Dedifferentiated amniotic fluid mesenchymal stem cell (primary cell): Measurements from ENCODE around the gene HYAL1.
A peak's percentile ranks its signal among the peaks of the same experiment; 100 is the strongest.
"Not testable (repeated sequence)": the region's sequence is repeated elsewhere in the genome, so short reads cannot be mapped to it uniquely, and the experiment has no call there.

ENCODE experiments used
- DNase-seq: peaks from one replicate; pipeline ENCODE4 v3.0.0-alpha.2; 2016; ENCODE audit errors: extremely low spot score

Gene HYAL1

DNA sequence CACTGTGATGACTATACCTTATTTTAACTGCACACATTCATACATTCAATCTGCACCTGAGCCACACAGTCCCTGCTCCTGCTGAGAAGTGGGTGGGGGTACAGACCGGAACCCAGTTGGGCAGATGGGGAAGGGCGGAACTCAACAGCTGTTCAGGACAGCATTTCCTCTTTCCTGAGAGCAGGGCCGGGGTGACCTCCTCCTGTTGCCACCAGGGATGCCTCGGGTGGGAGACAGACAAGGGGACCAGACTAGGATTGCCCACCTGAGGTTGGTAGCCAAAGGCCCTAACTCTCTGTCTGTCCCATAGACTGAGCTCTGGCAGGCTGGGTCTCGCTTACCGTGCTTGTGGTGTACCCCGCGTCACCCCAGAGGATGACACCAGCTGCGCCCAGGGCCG is 15.2 kb upstream of the HYAL1 start:
- no peak for DNase-seq

GRCh38 chr3:50318163-50318562 is 14.8 kb upstream of the HYAL1 start:
- DNase-seq = no peak

DNA sequence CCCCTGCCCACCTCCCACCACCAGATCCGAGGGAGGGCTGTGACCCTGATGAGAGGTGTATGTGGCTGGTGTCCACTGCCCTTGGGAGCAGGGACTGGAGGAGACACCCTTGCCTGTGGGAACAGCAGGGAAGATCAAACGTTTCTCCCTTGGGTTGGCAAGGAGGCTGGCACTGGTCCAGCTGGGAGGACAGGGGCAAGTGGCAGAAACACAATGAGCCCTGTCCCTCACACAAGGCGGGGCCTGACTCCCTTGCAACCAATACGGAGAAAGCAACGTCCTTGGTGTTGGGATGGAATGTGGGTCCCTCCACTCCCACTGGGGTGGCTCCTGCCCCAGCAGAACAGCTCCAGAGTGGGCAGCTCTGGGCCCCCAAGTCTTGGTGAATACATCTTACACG is 13.9 kb upstream of the HYAL1 start:
- DNase-seq = no peak

- DNase-seq = no peak
These were observed 13.4 kb upstream of the HYAL1 start for GRCh38 chr3:50316657-50317242.

DNA sequence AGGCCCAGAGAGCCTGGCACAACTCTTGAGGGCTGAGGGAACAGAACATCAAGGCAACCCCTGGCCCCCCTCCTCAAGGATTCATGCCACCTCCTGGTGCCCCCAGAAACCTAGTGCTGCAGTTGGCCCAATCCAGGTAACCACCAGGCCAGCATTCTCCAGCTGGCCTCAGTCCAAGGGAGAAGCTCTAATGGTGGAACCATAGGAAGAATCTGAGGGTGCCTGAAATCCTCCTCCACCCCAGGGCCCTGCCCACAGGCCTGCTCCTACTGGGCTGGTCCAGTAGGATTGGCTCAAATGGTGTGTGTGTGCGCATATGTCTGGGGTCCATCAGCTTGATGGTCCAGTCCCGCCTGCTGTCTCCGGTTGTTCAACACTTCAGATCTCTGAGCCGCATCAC is 11.4 kb upstream of the HYAL1 start:
- no peak for DNase-seq

GRCh38 chr3:50314342-50314741 is 11.0 kb upstream of the HYAL1 start:
- no peak for DNase-seq

GRCh38 chr3:50312041-50312440 is 8.7 kb upstream of the HYAL1 start:
- DNase-seq = not testable (repeated sequence)

- no peak for DNase-seq
These were observed 1.2 kb upstream of the HYAL1 start for GRCh38 chr3:50304601-50305000.

- peak; percentile 7 for DNase-seq
These were observed 1.0 kb downstream of the HYAL1 start for GRCh38 chr3:50302095-50303012.

DNA sequence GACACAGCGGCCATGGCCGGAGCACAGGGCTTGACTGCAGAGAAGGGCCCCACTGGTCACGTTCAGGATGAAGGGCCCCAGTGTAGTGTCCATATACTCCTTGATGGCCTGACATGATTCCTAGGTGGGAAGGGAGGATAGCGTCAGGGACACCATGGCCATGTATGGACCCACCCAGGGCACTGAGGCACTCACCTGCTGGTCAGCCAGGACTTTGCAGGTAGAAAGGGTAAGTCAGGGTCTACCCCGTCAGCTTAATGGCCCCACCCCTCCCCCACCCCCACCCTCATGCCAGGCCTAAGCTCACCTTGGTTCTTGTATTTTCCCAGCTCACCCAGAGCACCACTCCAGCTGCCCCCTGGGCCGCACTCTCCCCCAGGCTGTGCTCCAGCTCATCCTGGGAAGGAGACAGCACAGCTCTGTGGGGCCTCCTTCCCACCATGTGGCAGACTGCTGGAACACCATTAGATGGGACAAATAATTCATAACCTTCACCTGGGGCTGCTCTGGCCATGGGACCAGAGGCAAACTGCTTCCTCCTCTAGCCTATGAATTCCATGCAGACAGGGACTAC is 2.6 kb downstream of the HYAL1 start:
- peak; percentile 8 for DNase-seq

- peak; percentile 40 for DNase-seq
These were observed 3.3 kb downstream of the HYAL1 start for GRCh38 chr3:50299929-50300680.

GRCh38 chr3:50299638-50299928 is 3.8 kb downstream of the HYAL1 start:
- DNase-seq = no peak

DNA sequence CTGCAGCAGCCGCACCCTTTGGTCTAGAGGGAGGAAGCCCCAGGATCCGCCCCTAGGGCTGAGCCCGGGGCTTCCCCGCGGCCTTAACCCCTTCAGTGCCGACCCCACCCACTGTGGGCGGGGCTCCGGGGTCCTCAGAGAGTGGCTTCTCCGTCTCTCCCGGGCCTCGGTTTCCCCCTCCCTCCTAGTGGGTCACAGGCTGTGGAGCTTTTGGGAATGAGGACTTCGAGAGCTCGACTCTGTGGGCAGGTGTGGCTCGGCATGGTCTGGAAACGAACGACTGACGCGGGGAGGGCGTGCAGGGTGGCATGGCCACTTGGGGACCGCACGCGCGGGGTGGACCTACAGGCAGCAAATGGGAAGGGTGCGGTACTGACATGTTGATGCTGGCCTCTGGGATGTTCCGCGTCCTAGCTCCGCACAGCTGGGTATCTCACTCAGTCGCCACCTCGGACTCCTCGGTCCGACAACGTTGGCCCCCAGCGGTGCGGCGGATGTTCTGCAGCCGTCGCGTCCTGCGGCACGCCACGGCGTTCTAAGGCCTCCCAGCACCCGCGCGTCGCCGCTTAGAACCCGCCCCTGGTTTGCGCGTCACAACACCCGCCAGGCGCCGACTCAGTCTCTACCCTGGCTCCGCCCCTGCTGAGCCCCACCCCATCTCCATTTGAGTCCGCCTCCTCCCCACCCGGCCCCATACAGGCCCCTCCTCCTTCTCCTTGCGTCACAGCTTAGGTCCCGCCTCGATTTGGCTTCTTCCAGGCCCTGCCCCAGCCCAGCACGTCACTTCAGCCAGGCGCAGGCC is 4.3 kb downstream of the HYAL1 start, which contains the start of the genes HYAL3 and NAA80:
HYAL3 (minus strand) TSS at position 570 of the 802 bp plus-strand sequence. CDS start 3,803 bp downstream, outside the sequence.
NAA80 (minus strand) TSS at position 570 of the 802 bp plus-strand sequence. CDS start 1,942 bp downstream, outside the sequence.
- peak; percentile 99 for DNase-seq

DNA sequence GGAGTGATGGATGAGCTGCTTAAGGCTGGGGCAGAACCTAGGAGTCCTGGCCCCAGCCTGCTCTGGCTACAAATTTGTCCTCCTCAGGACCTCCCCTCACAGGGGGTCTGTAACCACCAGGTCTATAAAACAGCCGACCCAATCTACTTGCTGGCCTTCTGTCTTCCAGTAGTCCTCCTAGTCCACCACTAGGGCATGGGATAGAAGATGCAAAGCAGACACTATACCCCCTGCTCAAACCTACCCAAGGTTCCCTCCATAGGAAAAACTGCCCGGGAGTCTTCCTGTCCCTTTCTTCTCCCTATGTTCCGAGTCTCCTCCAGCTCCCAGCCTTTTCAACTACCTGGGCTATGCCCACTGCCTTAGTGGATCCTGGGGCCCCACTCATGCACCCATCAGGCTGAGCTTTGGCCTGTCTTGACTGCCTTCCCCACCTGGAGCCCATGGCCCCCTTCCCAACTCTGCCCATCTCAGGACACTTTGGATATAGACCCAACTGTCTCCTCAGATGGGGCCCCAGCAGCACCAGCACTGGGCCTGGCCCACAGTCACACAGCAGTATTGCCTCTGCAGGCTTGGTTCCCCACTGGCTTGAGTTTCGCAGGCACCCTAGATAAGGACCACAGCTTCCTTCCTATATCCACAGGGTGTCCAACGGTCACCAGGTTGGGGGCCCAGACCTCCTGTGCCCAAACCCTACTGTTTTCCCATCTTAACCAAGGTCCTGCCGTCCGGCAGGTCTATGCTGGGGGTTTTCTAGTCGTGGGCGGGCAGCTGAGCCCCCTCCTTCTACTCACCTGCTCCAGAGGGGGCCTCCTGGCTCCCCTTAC is 5.3 kb downstream of the HYAL1 start:
- peak; percentile 11 for DNase-seq

DNA sequence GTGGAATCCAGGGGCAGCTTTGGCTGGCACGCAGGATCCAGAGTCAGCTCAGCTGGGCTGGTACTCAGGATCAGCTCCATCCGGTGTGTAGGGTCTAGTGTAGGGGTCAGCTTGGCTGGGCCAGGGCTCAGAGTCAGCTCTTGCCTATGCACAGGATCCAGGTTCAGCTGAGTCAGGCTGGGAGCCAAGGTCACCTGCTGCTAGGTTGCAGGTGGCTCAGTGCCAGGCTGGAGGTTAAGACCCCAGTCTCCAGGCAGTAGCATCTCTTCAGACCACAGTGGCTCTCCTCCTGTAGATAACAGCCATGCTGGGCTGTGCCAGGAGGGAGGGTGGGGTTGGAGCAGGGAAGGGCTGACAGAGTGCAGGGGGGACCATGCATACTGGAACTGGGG is 6.0 kb downstream of the HYAL1 start:
- DNase-seq = no peak

GRCh38 chr3:50296721-50297383 is 6.5 kb downstream of the HYAL1 start:
- no peak for DNase-seq

DNA sequence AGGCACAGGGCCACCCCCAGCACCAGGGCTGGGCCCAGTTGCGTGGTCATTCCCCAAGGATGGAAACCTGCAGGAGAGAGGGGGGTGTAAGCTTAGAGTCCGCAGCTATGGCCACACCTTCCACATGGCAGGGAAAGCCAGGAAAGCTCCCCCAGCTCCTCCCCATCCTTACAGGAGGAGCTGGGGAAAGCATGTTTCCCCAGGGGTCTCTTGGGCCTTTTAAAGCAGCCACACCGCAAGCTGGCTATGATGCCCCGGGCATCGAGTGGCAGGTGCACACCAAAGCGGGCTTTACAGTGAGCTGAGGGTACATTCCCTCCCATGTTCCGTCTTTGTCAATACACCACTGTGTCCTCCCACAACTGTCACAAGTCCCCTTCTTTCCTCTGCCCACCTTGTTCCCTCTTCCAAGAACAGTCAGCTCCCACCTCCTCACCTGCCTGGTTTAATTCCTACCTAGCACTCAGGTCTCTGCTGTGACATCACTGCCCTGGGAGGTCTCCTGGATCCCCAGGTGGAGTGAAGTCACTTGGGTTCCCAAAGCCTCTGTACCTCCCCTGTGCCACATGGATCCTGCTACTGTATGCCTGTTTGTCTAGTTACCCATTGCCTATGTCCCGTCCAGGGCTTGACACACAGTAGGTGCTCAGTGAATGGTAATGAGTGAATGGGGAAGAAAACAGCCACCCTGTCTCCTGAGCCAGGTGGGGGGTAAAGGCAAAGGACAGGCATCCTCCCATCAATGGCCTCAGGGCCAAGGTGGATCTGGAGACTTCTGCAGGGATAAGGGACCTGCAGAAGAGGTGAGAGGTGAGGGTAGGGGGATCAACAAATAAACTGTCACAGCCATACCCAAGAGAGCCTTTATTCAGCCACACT is 7.6 kb downstream of the HYAL1 start:
- DNase-seq = no peak

DNA sequence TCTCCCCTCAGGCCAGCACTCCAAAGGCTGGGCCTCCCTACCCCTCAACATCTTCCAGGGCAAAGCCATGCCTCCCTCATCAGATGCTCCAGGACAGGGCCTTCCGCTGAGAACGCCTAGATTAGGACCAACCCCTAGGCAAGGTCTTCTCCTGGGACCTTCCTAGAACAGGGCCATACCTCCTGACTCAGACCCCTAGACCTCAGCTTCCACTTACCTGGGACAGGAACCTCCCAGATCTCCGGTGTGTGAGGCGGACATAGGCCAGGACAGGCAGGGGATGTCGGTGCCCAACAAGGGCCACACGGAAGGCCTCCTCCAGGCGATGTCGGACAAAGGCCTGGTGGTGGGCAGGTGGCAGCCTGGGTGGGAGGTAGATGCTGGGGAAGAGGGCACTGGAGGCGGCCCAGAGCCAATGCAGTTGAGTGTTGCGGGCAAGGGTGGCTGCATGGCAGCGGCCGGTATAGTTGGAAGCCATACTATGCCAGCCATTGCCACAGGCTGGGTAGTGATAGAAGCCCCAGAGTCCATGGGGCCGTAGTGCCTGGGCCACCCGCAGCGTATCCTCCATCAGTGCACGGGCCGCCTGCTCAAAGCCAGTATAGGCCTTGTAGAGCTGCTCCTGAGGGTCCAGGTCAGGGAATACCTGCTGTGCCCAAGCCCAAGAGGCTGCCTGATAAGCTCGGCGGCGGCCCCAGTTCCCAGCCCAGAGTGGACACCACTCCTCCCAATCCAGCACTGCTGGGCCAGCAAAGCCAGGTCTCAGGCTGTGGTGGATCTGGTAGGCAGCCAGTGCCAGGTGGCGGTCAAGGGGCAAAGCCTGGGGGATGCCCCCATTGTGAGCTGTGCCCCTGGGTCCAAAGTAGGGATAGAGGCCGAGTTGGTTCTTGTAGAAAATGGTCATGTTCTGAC is 8.6 kb downstream of the HYAL1 start:
- DNase-seq = no peak
